H1 (cell line): ENCODE results near the gene UBE2D2. TPM values are rescaled to one million over a fixed set of nuclear protein-coding genes. Genes with fewer than 3 reads are reported as not detected.
"Not testable (repeated sequence)": the region's sequence is repeated elsewhere in the genome, so short reads cannot be mapped to it uniquely, and the experiment has no call there.

ENCODE experiments used
- CTCF ChIA-PET: fragments of 300-600 bp; sonication (Branson Sonifier 250); formaldehyde crosslinking; loops from one replicate; lab custom pipeline; 2021; ENCODE audit not compliant: partially characterized antibody; lab: Charles Lee
- POLR2A ChIA-PET: fragments of 300-600 bp; sonication (Branson Sonifier 250); formaldehyde crosslinking; loops from one replicate; lab custom pipeline; 2021; ENCODE audit warnings: inconsistent platforms; ENCODE audit not compliant: partially characterized antibody; lab: Charles Lee
- DNase-seq, 2 experiments: peaks; one replicate each; pipeline versions ENCODE4 v3.0.0 to v3.0.0-alpha.2; 2010 to 2022; ENCODE audit warnings: low spot score in 2 of 2, low read depth in 1 of 2, mixed read lengths in 1 of 2
- FAIRE-seq: peaks from 2 replicates; lab custom pipeline; 2011; peaks lifted over from hg19 to GRCh38; lab: Jason Lieb, UNC
- H2AFZ ChIP-seq: 2 replicates; pipeline ENCODE4 v1.8.1; 2012; ENCODE audit warnings: low read length, inconsistent platforms
- H2AK5ac ChIP-seq: 2 replicates; pipeline ENCODE4 v1.6.1; 2013; ENCODE audit warnings: low read depth, low read length
- H2BK120ac ChIP-seq: replicated peaks from 2 replicates; pipeline ENCODE3; 2013; ENCODE audit warnings: low read depth, low read length, inconsistent platforms
- H2BK12ac ChIP-seq: 2 replicates; pipeline ENCODE4 v1.6.1; 2013; ENCODE audit warnings: low read depth, low read length
- H2BK15ac ChIP-seq: 2 replicates; pipeline ENCODE4 v1.6.1; 2013; ENCODE audit warnings: low read length
- H2BK20ac ChIP-seq: 2 replicates; pipeline ENCODE4 v1.6.1; 2013; ENCODE audit warnings: low read length
- H2BK5ac ChIP-seq: 2 replicates; pipeline ENCODE4 v1.6.1; 2013; ENCODE audit warnings: low read depth, low read length
- H3K14ac ChIP-seq: 2 replicates; pipeline ENCODE4 v1.6.1; 2013; ENCODE audit warnings: inconsistent platforms; ENCODE audit not compliant: insufficient read length
- H3K18ac ChIP-seq: 2 replicates; pipeline ENCODE4 v1.6.1; 2013; ENCODE audit warnings: low read length; ENCODE audit errors: extremely low read depth
- H3K23ac ChIP-seq: 2 replicates; pipeline ENCODE4 v1.6.1; 2013; ENCODE audit warnings: inconsistent platforms; ENCODE audit not compliant: insufficient read length
- H3K23me2 ChIP-seq: 2 replicates; pipeline ENCODE4 v1.6.1; 2013; ENCODE audit warnings: low read depth, low read length
- H3K27ac ChIP-seq: 2 replicates; pipeline ENCODE4 v1.6.1; 2011; ENCODE audit warnings: low read depth, low read length, inconsistent platforms
- H3K27me3 ChIP-seq, 4 experiments: replicated peaks in 1 of 4; 1 replicate in 1 of 4; 2 replicates in 3 of 4; pipeline versions ENCODE4 v1.6.1 to v1.8.1; 2011 to 2013; ENCODE audit warnings: low read length in 3 of 4, mild to moderate bottlenecking in 3 of 4, inconsistent platforms in 2 of 4, mixed read lengths in 2 of 4, moderate library complexity in 1 of 4; ENCODE audit not compliant: control insufficient read depth in 3 of 4, insufficient read depth in 3 of 4; ENCODE audit errors: extremely low read depth in 1 of 4
- H3K36me3 ChIP-seq, 4 experiments: 2 replicates each; pipeline versions ENCODE4 v1.6.1 to v1.8.1; 2011 to 2013; ENCODE audit warnings: mild to moderate bottlenecking in 4 of 4, low read length in 3 of 4, moderate library complexity in 2 of 4, control low read depth in 1 of 4, inconsistent platforms in 1 of 4; ENCODE audit not compliant: insufficient read depth in 4 of 4, control insufficient read depth in 2 of 4
- H3K4ac ChIP-seq: replicated peaks from 2 replicates; pipeline ENCODE3; 2013; ENCODE audit warnings: low read length, low read depth, mixed read lengths, inconsistent platforms; ENCODE audit not compliant: insufficient read length
- H3K4me1 ChIP-seq, 4 experiments: replicated peaks in 1 of 4; 1 replicate in 1 of 4; 2 replicates in 3 of 4; pipeline versions ENCODE4 v1.6.1 to v1.8.1; 2011 to 2013; ENCODE audit warnings: low read length in 3 of 4, inconsistent platforms in 2 of 4, mixed read lengths in 1 of 4; ENCODE audit not compliant: insufficient read depth in 4 of 4, control insufficient read depth in 3 of 4
- H3K4me2 ChIP-seq, 2 experiments: 2 replicates each; pipeline versions ENCODE4 v1.6.1 to v1.8.1; 2011 to 2013; ENCODE audit warnings: low read depth in 2 of 2, low read length in 2 of 2, control low read depth in 1 of 2, inconsistent platforms in 1 of 2, mild to moderate bottlenecking in 1 of 2; ENCODE audit not compliant: insufficient read depth in 1 of 2
- H3K4me3 ChIP-seq, 4 experiments: fragments of 200-600, 300-600 bp in 1 of 4; sonication (generic), shearing (Covaris generic), sonication (Bioruptor Twin) in 1 of 4; 2 replicates each; pipeline versions ENCODE4 v1.5.1 to v1.8.1; 2011 to 2016; ENCODE audit warnings: low read length in 4 of 4, low read depth in 3 of 4, control low read depth in 2 of 4, inconsistent platforms in 2 of 4, mild to moderate bottlenecking in 2 of 4, mixed read lengths in 1 of 4, moderate library complexity in 1 of 4; ENCODE audit not compliant: insufficient read depth in 2 of 4; ENCODE audit errors: extremely low read depth in 1 of 4
- H3K56ac ChIP-seq: replicated peaks from 2 replicates; pipeline ENCODE3; 2013; ENCODE audit warnings: low read depth, mild to moderate bottlenecking, mixed read lengths, low read length, inconsistent platforms; ENCODE audit not compliant: insufficient read length
- H3K79me1 ChIP-seq: 2 replicates; pipeline ENCODE4 v1.6.1; 2013; ENCODE audit warnings: low read depth, low read length, control low read depth
- H3K79me2 ChIP-seq, 2 experiments: 2 replicates each; pipeline versions ENCODE4 v1.6.1 to v1.8.1; 2012 to 2013; ENCODE audit warnings: low read length in 2 of 2, mild to moderate bottlenecking in 2 of 2, inconsistent platforms in 1 of 2; ENCODE audit not compliant: insufficient read depth in 2 of 2, control insufficient read depth in 1 of 2
- H3K9ac ChIP-seq, 4 experiments: replicated peaks in 1 of 4; 1 replicate in 1 of 4; 2 replicates in 3 of 4; pipeline versions ENCODE4 v1.6.1 to v1.8.1; 2011 to 2013; ENCODE audit warnings: low read depth in 3 of 4, low read length in 3 of 4, control low read depth in 2 of 4, mild to moderate bottlenecking in 2 of 4, moderate library complexity in 2 of 4, inconsistent platforms in 1 of 4; ENCODE audit errors: extremely low read depth in 1 of 4
- H3K9me3 ChIP-seq, 2 experiments: 2 replicates each; pipeline versions ENCODE4 v1.6.1 to v1.8.1; 2012 to 2013; ENCODE audit warnings: mild to moderate bottlenecking in 2 of 2, moderate library complexity in 2 of 2, control low read depth in 1 of 2, inconsistent platforms in 1 of 2, low read depth in 1 of 2, low read length in 1 of 2, mixed read lengths in 1 of 2; ENCODE audit not compliant: insufficient read depth in 2 of 2
- H4K20me1 ChIP-seq, 2 experiments: replicated peaks in 1 of 2; 2 replicates each; pipeline versions ENCODE3 to v1.8.1; 2011 to 2013; ENCODE audit warnings: inconsistent platforms in 2 of 2, low read length in 2 of 2, mild to moderate bottlenecking in 1 of 2; ENCODE audit not compliant: insufficient read depth in 2 of 2, control insufficient read depth in 1 of 2
- H4K5ac ChIP-seq: 2 replicates; pipeline ENCODE4 v1.6.1; 2013; ENCODE audit warnings: low read length, low read depth, mixed read lengths, inconsistent platforms; ENCODE audit not compliant: insufficient read length
- H4K8ac ChIP-seq: 2 replicates; pipeline ENCODE4 v1.8.0; 2013; ENCODE audit warnings: mild to moderate bottlenecking, moderate library complexity, low read length, inconsistent platforms; ENCODE audit not compliant: insufficient read depth; ENCODE audit errors: extremely low read depth
- H4K91ac ChIP-seq: replicated peaks from 2 replicates; pipeline ENCODE3; 2013; ENCODE audit warnings: low read length, mixed read lengths, inconsistent platforms; ENCODE audit not compliant: insufficient read length
- WGBS, 2 experiments: shearing (Covaris generic) in 1 of 2; methylation state at CpG; one replicate each; pipeline versions ENCODE4 v1.1.6 to v1.1.7; 2013 to 2015; ENCODE audit warnings: low lambda C conversion rate in 2 of 2, mixed read lengths in 2 of 2, inconsistent platforms in 1 of 2, low coverage in 1 of 2, missing lambda C conversion rate in 1 of 2; ENCODE audit not compliant: insufficient replicate concordance in 2 of 2, insufficient coverage in 1 of 2, insufficient read length in 1 of 2; ENCODE audit errors: extremely low coverage in 1 of 2, missing lambda C conversion rate in 1 of 2; 5-methylcytosine and 5-hydroxymethylcytosine counted together
- polyA plus RNA-seq, 7 experiments: library from polyadenylated mRNA; depleted of rRNA in 3 of 7; stranded (reverse) in 5 of 7; unstranded in 2 of 7; fragments of >200 nt in 5 of 7; fragments of 200-250 nt in 2 of 7; gene quantifications; 1 replicate in 5 of 7; 2 replicates in 1 of 7; 4 replicates in 1 of 7; pipeline versions ENCODE4 v1.2.1 to v1.2.3, GENCODE V29; 2011 to 2013; ENCODE audit warnings: missing spikeins in 2 of 7, mixed read lengths in 2 of 7
- total RNA-seq: library from RNA; stranded (reverse); fragmentation: NEBNext Ultra II Directional; extraction: Animal tissue kit (Norgen Biotek cat#: 25700); gene quantifications from 2 replicates; pipeline ENCODE4 v1.2.1, GENCODE V29; 2021

UBE2D2 gene
- total and polyA plus RNA-seq, 2 of the 8 experiments (the other 6 are each of a cell fraction or from before 2014, with no cell fraction given), result 66.9 to 203 TPM

GRCh38 chr5:139525586-139526308 is 35.4 kb upstream of the UBE2D2 start:
- not testable (repeated sequence) for H3K27ac ChIP-seq

More at GRCh38 chr5:139525586-139526308, 35.4 kb upstream of the UBE2D2 start:
- H2BK12ac ChIP-seq, H2AK5ac ChIP-seq, H3K56ac ChIP-seq, H4K91ac ChIP-seq, H3K4ac ChIP-seq, H2BK120ac ChIP-seq, H3K4me3 ChIP-seq, H3K36me3 ChIP-seq, DNase-seq, H3K79me1 ChIP-seq, H3K23me2 ChIP-seq, H2AFZ ChIP-seq, FAIRE-seq, H2BK15ac ChIP-seq, H2BK20ac ChIP-seq, H3K9ac ChIP-seq, H3K79me2 ChIP-seq, H4K8ac ChIP-seq, H3K27me3 ChIP-seq, H4K20me1 ChIP-seq, H4K5ac ChIP-seq, H3K14ac ChIP-seq, H3K23ac ChIP-seq, H3K9me3 ChIP-seq: not testable (repeated sequence)
- CTCF ChIA-PET, result interaction anchor here (0.6 to 17.5 kb wide), 8 partner anchors 9 to 248 kb away, joined by 3 to 319 read pairs (median 4); partner anchors contain the start of genes STING1 and UBE2D2
- POLR2A ChIA-PET, result interaction anchor here (0.7 to 2.4 kb wide), 5 partner anchors 13 to 122 kb away, joined by 3 to 7 read pairs (median 3); partner anchors contain the start of genes SPATA24 and UBE2D2
- Histone ChIP-seq H3K4me1 (peaks cover 6 to 32% (median 28%) of the 10 kb centered on the region in 4 experiments; a peak in 6 of 7 replicates), H3K4me2 (peak overlapping the region in 1 of 2 experiments; percentile 32; a peak in 1 of 4 replicates), H2BK5ac (peak overlapping the region; percentile 53; the same call in 1 of the 2 replicates), H3K18ac (peak overlapping the region; percentile 38; the same call in 1 of the 2 replicates)
- WGBS, 2 experiments, result 70% methylated on average over 12 of the region's 12 CpGs; no CpG with 5 or more reads in 1 of the 2 experiments
